Measurements from ENCODE around the gene ADCY2. TPM values are rescaled to one million over a fixed set of nuclear protein-coding genes. Genes with fewer than 3 reads are reported as not detected.

ADCY2 gene
- total RNA-seq, 2 experiments from 2014 or later, result not detected

- no peak for DNase-seq (ENCODE audit: low spot score)
- H2AFZ ChIP-seq (ENCODE audit: low read length), result no peak overlapping the region
These were observed 92.8 kb downstream of the ADCY2 start for GRCh38 chr5:7488734-7489133.

GRCh38 chr5:7492371-7492770 is 96.4 kb downstream of the ADCY2 start:
- H3K36me3 ChIP-seq (ENCODE audit: insufficient read depth, low read length), result no peaks in the 10 kb centered on the region
- H3K4me2 ChIP-seq (ENCODE audit: low read length), result no peak overlapping the region
- intact Hi-C loops (cut with micrococcal nuclease; ENCODE audit: unreplicated experiment), result no loop called here
- BruUV-seq (replicated peaks), result no TSS peak
- no peak for TF ChIP-seq CTCF (conservative IDR thresholded peaks at IDR 0.05; ENCODE audit: low read length)
- no peak for TF ChIP-seq EZH2phosphoT487 (IDR thresholded peaks at IDR 0.05; ENCODE audit: borderline replicate concordance, low read depth, low read length)
- ChIA-PET POLR2A (no interaction called here), CTCF (ENCODE audit: unreplicated experiment) (no interaction called here)
- no peaks in the 10 kb centered on the region for H3K79me2 ChIP-seq (ENCODE audit: insufficient read depth, low read depth, low read length)
- no peak overlapping the region for H3K27ac ChIP-seq (ENCODE audit: low read depth, low read length, poor library complexity, severe bottlenecking)
- DNase-seq (ENCODE audit: low spot score), result no peak
- no peaks in the 10 kb centered on the region for H3K4me1 ChIP-seq (ENCODE audit: insufficient read depth, low read length, poor library complexity, severe bottlenecking)
- no peak overlapping the region for H3K4me3 ChIP-seq (ENCODE audit: low read depth, low read length, poor library complexity, severe bottlenecking)
- no peak overlapping the region for H2AFZ ChIP-seq (ENCODE audit: low read length)
- no peaks in the 10 kb centered on the region for H3K9me2 ChIP-seq (ENCODE audit: insufficient read depth, low read length)
- H3K9me3 ChIP-seq (ENCODE audit: low read length), result no peaks in the 10 kb centered on the region
- H4K20me1 ChIP-seq (ENCODE audit: insufficient read depth, low read length), result no peaks in the 10 kb centered on the region

More at GRCh38 chr5:7488734-7489133, 92.8 kb downstream of the ADCY2 start:
- Histone ChIP-seq H3K9me3 (ENCODE audit: low read length) (no peaks in the 10 kb centered on the region), H3K4me1 (ENCODE audit: insufficient read depth, low read length, poor library complexity, severe bottlenecking) (no peaks in the 10 kb centered on the region), H3K36me3 (ENCODE audit: insufficient read depth, low read length) (no peaks in the 10 kb centered on the region), H4K20me1 (ENCODE audit: insufficient read depth, low read length) (no peaks in the 10 kb centered on the region), H3K79me2 (ENCODE audit: insufficient read depth, low read depth, low read length) (no peaks in the 10 kb centered on the region), H3K9me2 (ENCODE audit: insufficient read depth, low read length) (no peaks in the 10 kb centered on the region), H3K4me3 (ENCODE audit: low read depth, low read length, poor library complexity, severe bottlenecking) (no peak overlapping the region), H3K4me2 (ENCODE audit: low read length) (no peak overlapping the region), H3K27ac (ENCODE audit: low read depth, low read length, poor library complexity, severe bottlenecking) (no peak overlapping the region)
- ChIA-PET POLR2A (no interaction called here), CTCF (ENCODE audit: unreplicated experiment) (no interaction called here)
- TF ChIP-seq EZH2phosphoT487 (IDR thresholded peaks at IDR 0.05; ENCODE audit: borderline replicate concordance, low read depth, low read length) (no peak), CTCF (conservative IDR thresholded peaks at IDR 0.05; ENCODE audit: low read length) (no peak)
- no TSS peak for BruUV-seq (replicated peaks)
- intact Hi-C loops (cut with micrococcal nuclease; ENCODE audit: unreplicated experiment), result no loop called here

- CTCF ChIA-PET (ENCODE audit: unreplicated experiment), result no interaction called here
- TF ChIP-seq CTCF (conservative IDR thresholded peaks at IDR 0.05; ENCODE audit: low read length), result no peak
- no peak for TF ChIP-seq EZH2phosphoT487 (IDR thresholded peaks at IDR 0.05; ENCODE audit: borderline replicate concordance, low read depth, low read length)
- H2AFZ ChIP-seq (ENCODE audit: low read length), result no peak overlapping the region
- no TSS peak for BruUV-seq (replicated peaks)
- H3K79me2 ChIP-seq (ENCODE audit: insufficient read depth, low read depth, low read length), result no peaks in the 10 kb centered on the region
- H3K27ac ChIP-seq (ENCODE audit: low read depth, low read length, poor library complexity, severe bottlenecking), result no peak overlapping the region
- H3K4me1 ChIP-seq (ENCODE audit: insufficient read depth, low read length, poor library complexity, severe bottlenecking), result no peaks in the 10 kb centered on the region
- intact Hi-C loops (cut with micrococcal nuclease; ENCODE audit: unreplicated experiment), result no loop called here
- POLR2A ChIA-PET, result no interaction called here
- H3K4me2 ChIP-seq (ENCODE audit: low read length), result no peak overlapping the region
- DNase-seq (ENCODE audit: low spot score), result no peak
- H3K36me3 ChIP-seq (ENCODE audit: insufficient read depth, low read length), result no peaks in the 10 kb centered on the region
- H3K9me2 ChIP-seq (ENCODE audit: insufficient read depth, low read length), result no peaks in the 10 kb centered on the region
- no peaks in the 10 kb centered on the region for H3K9me3 ChIP-seq (ENCODE audit: low read length)
- no peaks in the 10 kb centered on the region for H4K20me1 ChIP-seq (ENCODE audit: insufficient read depth, low read length)
- no peak overlapping the region for H3K4me3 ChIP-seq (ENCODE audit: low read depth, low read length, poor library complexity, severe bottlenecking)
These were observed 97.1 kb downstream of the ADCY2 start for GRCh38 chr5:7493081-7493480.

Measured in OCI-LY7 (cell line).